ENCODE data around the gene SSU72. TPM values are rescaled to one million over a fixed set of nuclear protein-coding genes. Genes with fewer than 3 reads are reported as not detected.
"Not testable (repeated sequence)": the region's sequence is repeated elsewhere in the genome, so short reads cannot be mapped to it uniquely, and the experiment has no call there.

SSU72 gene
- total RNA-seq, 8 experiments from 2014 or later = 73.2 to 138 (median 95.5) TPM

DNA sequence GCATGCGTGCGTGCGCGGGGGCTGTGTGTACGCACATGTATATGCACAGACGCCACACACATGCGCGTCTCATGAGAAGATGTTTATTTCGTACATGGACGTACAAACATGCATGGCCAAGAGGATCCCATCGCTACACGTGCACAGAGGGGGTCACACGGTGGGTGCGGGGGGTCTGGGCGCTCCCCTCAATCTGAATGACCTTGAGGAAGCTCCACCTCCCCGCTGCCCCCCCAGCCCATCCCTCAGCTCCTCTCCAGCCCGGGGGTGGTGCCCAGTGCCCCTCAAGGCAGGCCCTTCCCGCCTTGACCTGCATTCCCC, 35.7 kb downstream of the SSU72 start:
- no peak for ATAC-seq (replicated peaks in 6 of 8)
- H3K27ac ChIP-seq = peak overlapping the region in 1 of 2 donors; percentile 81
- in situ Hi-C loops (cut with MboI; ENCODE audit: low pct_unique_long_range_greater_than_20kb in 2 of 9, low sequenced_read_pairs in 9 of 9, unreplicated experiment in 9 of 9) = no loop called here
- H3K4me1 ChIP-seq (replicated peaks in 1 of 2) = peaks cover 14 to 28% of the 10 kb centered on the region in 2 donors
- WGBS, 10 experiments = 84 to 100% (median 90%) methylated on average over 3 to 8 of the region's 18 CpGs; no CpG with 5 or more reads in 4 of the 10 experiments
- H3K4me3 ChIP-seq = peak overlapping the region in 3 of 5 donors; percentile 25 to 80 (median 46)

DNA sequence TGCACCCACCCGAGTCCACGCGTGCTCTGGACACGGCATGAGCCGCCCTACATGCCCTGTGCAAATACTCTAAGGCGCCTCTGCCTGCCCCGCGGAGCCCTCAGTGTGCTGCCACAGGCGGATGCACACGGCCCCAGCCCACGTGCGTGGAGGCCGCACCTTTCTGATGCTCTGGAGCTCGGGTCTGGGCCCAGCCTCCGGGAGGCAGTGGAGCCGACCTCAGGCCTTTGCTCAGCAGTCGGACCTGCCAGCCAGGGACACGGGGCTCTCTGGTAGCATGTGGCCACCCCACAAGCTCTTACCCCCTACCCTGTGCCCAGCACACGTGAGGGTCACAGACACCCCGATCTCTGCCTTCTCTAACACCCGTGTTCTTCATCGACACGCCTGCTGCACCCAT, 36.3 kb downstream of the SSU72 start:
- 80 to 99% (median 93%) methylated on average over 2 to 18 of the region's 23 CpGs; no CpG with 5 or more reads in 4 of the 10 experiments for WGBS, 10 experiments
- ATAC-seq (replicated peaks in 6 of 8) = no peak
- in situ Hi-C loops (cut with MboI; ENCODE audit: low pct_unique_long_range_greater_than_20kb in 2 of 9, low sequenced_read_pairs in 9 of 9, unreplicated experiment in 9 of 9) = no loop called here
- peak overlapping the region in 1 of 2 donors; percentile 81 for H3K27ac ChIP-seq
- H3K4me1 ChIP-seq (replicated peaks in 1 of 2) = peaks cover 14 to 28% of the 10 kb centered on the region in 2 donors
- H3K4me3 ChIP-seq = no peak overlapping the region

DNA sequence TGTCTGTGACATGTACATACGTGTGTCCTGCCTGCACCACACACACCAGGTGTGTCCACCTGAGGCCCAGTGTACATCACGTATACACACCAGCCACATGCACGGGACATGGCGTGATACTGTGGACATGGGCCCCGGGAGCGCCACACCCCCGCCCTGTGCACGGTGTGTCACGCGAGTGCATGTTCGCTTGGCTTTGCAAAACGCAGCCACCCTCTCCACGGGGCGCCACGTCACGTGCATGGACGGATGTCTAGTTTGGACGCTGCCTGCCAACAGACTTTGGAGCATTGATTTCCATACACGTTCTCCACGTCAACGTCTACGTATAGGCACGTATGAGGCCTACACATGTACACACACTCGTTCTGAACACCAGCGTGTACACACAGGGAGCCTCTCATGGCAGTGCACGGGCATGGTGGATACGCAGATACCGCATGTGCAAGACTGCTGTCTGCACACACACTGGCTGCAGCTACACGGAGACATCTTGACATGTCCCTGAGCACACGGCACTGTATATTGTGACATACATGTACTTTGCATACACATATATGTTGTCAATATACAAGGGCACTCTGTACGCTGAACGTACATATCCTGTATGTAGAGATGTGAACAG, 36.9 kb downstream of the SSU72 start:
- in situ Hi-C loops (cut with MboI; ENCODE audit: low pct_unique_long_range_greater_than_20kb in 2 of 9, low sequenced_read_pairs in 9 of 9, unreplicated experiment in 9 of 9) = no loop called here
- no peak overlapping the region for H3K4me3 ChIP-seq
- WGBS, 10 experiments = 91 to 100% (median 95%) methylated on average over 3 to 30 of the region's 32 CpGs; no CpG with 5 or more reads in 3 of the 10 experiments
- no peak for ATAC-seq (replicated peaks in 6 of 8)
- H3K27ac ChIP-seq = no peak overlapping the region
- H3K4me1 ChIP-seq (replicated peaks in 1 of 2) = peaks cover 14 to 28% of the 10 kb centered on the region in 2 donors

DNA sequence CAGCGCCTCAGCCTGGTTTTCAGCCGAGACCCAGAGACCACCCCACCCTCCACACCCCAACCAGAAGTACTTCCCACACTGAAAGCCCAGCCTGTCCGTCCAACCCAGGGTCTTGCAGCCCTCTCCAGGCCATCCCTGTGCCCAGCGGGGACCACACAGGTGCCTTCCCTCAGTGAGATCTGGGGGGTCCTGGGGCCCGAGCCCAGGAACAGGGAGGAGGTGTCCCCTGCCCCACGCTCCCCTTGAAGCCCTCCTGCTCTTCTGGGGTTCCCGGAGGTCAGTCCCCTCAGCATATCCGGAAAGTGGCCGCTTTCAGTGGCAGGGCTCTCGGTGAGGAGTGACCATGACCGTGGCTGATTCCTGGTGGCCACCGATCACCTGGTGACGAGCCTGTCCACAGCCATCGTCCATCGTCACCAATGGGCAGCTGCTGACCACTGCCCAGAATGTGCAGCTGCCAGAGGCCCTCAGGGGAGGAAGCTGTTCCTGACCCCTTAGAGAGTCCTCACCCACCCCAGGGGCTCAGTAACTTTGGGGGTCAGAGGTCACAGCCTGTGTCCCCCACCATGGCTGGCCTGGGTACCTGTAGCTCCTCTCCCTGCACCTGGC, 37.6 kb downstream of the SSU72 start:
- in situ Hi-C loops (cut with MboI; ENCODE audit: low pct_unique_long_range_greater_than_20kb in 2 of 9, low sequenced_read_pairs in 9 of 9, unreplicated experiment in 9 of 9) = no loop called here
- ATAC-seq (replicated peaks in 6 of 8) = no peak
- peaks cover 14 to 26% of the 10 kb centered on the region in 2 donors for H3K4me1 ChIP-seq (replicated peaks in 1 of 2)
- WGBS, 10 experiments = 90 to 100% (median 96%) methylated on average over 2 to 4 of the region's 15 CpGs; no CpG with 5 or more reads in 7 of the 10 experiments
- H3K27ac ChIP-seq = no peak overlapping the region
- H3K4me3 ChIP-seq = no peak overlapping the region

DNA sequence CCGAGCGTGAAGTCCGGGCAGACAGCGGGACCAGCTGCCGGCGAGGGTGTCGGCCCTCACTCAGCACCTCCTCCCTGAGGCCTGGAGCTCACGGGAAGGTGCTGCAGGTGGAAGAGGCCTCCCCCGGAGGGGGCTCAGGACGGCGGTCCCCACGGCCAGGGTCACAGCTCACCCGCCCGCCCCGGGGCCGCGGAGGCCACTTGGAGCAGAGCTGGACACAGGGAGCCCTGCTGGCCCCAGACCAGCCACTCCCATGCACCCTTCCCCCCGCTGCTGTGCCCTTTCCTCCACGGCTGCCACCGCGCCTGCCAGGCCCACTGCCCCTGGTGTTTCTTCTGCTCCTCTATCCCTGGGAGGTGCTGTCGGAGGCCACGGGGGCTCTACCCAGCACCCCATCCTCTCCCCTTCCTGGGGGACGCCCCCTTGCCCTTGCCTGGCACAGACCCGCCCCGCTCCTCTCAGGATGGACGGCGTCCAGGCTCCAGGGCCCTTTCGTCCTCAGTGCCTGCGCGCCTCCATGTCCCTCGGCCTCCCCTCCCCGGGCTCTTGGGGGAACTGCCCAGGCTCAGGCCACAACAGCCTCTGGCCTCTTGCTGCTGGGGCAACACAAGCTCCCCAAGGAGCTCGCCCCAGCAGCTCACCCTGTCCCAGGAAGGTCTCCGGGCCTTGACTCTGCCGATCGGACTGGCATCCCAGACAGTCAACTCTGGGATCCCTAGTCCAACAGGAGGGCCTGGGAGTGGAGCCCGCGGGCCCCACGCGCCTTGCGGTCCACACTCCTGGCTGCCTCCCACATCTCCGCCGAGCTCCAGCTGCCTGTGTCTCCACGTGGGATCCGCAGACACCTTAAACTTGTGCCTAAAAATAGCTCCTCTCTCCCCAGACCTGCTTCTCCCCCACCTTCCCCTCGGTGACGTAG, 38.4 kb downstream of the SSU72 start:
- ATAC-seq (replicated peaks in 6 of 8) = no peak
- in situ Hi-C loops (cut with MboI; ENCODE audit: low pct_unique_long_range_greater_than_20kb in 2 of 9, low sequenced_read_pairs in 9 of 9, unreplicated experiment in 9 of 9) = no loop called here
- Histone ChIP-seq H3K4me1 (replicated peaks in 1 of 2) (peaks cover 14 to 21% of the 10 kb centered on the region in 2 donors), H3K4me3 (no peak overlapping the region), H3K27ac (no peak overlapping the region)
- 60 to 100% (median 82%) methylated on average over 1 to 7 of the region's 48 CpGs; no CpG with 5 or more reads in 5 of the 10 experiments for WGBS, 10 experiments

DNA sequence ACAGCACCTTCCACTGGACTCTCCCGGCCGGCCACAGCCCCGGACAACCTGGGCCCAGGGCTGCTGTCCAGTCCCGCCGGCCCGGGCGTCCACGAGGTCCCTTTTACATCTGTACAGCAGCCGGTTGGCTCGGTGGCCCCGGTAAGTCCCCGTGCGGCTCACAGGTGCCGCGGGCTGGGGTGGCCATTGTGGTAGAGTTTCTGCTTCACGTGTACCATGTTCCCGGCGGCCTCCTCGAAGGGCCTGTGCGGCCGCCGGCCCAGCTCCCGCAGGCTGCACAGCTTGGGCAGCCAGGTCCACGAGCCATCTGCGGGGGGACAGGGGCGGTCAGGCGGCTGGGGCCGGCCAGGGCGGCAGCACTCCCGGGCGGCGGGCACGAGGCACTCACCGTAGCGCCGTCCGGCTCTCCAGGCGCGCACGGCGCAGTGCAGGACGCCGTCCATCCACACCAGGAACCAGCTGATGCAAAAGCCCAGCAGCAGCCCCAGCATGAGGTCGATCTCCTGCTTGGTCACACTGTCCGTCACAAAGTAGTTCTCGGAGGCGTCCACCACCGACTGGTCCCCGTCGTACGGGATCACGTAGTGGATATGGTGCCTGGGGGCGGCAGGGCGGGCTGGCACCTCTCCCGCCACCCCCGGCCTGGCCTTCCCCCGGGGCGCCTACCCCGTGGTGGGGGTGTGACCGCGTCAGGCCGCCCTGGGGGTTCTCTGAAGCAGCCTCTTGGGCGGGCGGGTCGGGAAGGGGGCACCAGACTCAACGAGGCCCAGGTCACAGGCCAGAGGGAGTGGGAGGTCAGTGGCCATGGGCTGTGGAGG, 39.3 kb downstream of the SSU72 start:
- no peak for ATAC-seq (replicated peaks in 6 of 8)
- H3K4me1 ChIP-seq (replicated peaks in 1 of 2) = peaks cover 9 to 14% of the 10 kb centered on the region in 2 donors
- 94 to 100% (median 97%) methylated on average over 1 to 13 of the region's 66 CpGs; no CpG with 5 or more reads in 7 of the 10 experiments for WGBS, 10 experiments
- no peak overlapping the region for H3K27ac ChIP-seq
- no peak overlapping the region for H3K4me3 ChIP-seq
- in situ Hi-C loops (cut with MboI; ENCODE audit: low pct_unique_long_range_greater_than_20kb in 2 of 9, low sequenced_read_pairs in 9 of 9, unreplicated experiment in 9 of 9) = no loop called here

DNA sequence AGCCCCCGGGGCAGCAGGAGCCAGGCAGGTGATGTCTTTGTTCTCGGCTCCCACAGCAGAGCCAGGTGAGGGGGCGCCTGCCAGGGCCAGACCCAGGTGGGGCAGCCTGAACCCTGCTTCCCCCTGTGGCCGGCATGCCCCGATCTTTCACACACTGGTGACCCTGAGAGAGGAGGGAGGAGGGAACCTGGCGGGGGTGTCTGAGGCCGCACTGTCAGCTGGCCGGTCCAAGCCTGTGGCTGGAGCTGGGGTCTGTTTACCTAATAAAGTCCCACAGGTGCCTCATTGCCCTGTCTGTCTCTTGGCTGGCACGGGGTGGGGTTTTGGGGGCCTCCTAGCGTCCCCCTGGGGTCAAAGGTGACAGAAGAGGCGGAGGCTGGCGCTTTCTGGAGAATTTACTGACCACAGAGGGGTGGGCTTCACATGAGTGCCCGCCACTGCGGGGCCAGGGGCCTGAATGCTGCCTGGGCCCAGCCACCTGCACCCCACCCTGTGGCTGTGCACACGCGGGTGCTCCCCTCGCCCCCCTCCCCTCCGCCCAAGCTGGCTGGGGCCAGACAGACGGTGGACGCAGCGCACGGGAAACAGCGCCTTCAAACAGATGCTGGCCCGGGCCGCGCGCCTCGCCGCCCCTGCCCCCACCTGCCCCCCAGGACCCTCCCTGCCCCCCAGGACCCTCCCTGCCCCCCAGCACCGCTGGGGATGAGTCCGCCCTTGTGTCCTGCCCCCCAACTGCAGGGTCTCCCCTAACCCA, 40.1 kb downstream of the SSU72 start:
- 60 to 93% (median 80%) methylated on average over 1 to 5 of the region's 31 CpGs; no CpG with 5 or more reads in 7 of the 10 experiments for WGBS, 10 experiments
- Histone ChIP-seq H3K4me3 (no peak overlapping the region), H3K27ac (peak overlapping the region in 1 of 2 donors; percentile 11), H3K4me1 (replicated peaks in 1 of 2) (peaks cover 9 to 10% of the 10 kb centered on the region in 2 donors)
- peak in 2 of 8 experiments; percentile 1 to 2 for ATAC-seq (replicated peaks in 6 of 8)
- in situ Hi-C loops (cut with MboI; ENCODE audit: low pct_unique_long_range_greater_than_20kb in 2 of 9, low sequenced_read_pairs in 9 of 9, unreplicated experiment in 9 of 9) = no loop called here

DNA sequence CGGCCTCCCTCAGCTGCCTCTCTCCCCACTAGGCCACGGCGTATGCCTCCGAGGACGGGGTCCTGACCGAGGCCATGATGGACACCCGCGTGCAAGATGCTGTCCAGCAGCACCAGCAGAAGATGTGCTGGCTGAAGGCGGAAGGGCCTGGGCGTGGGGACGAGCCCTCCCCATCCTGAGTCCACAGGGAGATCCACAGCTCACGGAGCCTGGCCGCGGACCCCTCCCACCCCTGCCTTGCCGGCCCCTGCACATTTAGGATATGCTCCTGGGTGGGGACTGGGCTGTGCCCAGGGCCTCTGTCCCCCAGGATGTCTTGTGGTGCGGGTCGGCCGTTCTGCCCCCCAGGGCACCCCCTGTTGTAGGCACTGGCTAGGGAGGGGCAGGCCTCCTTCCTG, 40.8 kb downstream of the SSU72 start:
- H3K4me1 ChIP-seq (replicated peaks in 1 of 2); in situ Hi-C loops (cut with MboI; ENCODE audit: low pct_unique_long_range_greater_than_20kb in 2 of 9, low sequenced_read_pairs in 9 of 9, unreplicated experiment in 9 of 9); H3K4me3 ChIP-seq; H3K27ac ChIP-seq: not testable (repeated sequence)
- ATAC-seq (replicated peaks in 6 of 8) = peak in 5 of 8 experiments; percentile 3 to 27 (median 18)
- no CpG with 5 or more reads among the region's 18 CpGs for WGBS, 10 experiments

DNA sequence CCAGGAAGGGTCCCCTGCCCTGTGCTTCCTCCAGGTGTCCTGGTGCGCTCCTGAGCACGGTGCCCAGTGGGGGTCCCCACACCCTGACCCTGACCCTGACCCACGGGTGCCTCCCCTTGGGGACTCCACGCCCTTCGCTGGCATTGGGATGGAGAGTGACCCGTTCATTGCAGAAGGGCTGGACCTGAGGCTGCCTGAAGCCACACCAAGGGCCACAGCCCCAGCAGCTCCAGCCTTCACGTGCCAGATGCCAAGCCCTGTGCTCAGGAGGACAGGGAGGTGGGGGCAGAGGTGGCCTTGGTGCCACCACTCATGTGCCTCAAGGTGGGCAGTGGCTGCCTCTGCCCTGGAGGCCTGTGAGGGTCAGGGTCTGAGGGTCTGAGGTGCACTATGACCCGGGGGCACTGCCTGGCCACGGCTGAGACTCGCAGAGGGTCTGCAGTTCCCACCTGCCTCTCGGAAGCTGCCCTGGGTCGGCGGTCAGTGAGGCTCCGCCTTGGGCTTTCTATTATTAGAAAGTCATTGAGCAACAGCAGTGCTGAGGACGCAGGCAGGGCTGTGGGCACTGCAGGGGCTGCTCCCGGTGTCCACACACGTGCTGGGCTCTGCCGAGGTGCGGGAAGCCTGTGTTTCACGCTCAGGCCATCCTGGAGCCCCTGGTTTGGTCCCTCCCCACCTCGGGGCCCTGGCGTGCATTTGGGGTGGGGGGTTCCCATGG, 41.3 kb downstream of the SSU72 start:
- ATAC-seq (replicated peaks in 6 of 8) = peak in 5 of 8 experiments; percentile 28 to 50 (median 40)
- H3K4me3 ChIP-seq; H3K4me1 ChIP-seq (replicated peaks in 1 of 2); in situ Hi-C loops (cut with MboI; ENCODE audit: low pct_unique_long_range_greater_than_20kb in 2 of 9, low sequenced_read_pairs in 9 of 9, unreplicated experiment in 9 of 9); H3K27ac ChIP-seq: not testable (repeated sequence)
- 60 to 98% (median 79%) methylated on average over 1 to 7 of the region's 22 CpGs; no CpG with 5 or more reads in 7 of the 10 experiments for WGBS, 10 experiments

DNA sequence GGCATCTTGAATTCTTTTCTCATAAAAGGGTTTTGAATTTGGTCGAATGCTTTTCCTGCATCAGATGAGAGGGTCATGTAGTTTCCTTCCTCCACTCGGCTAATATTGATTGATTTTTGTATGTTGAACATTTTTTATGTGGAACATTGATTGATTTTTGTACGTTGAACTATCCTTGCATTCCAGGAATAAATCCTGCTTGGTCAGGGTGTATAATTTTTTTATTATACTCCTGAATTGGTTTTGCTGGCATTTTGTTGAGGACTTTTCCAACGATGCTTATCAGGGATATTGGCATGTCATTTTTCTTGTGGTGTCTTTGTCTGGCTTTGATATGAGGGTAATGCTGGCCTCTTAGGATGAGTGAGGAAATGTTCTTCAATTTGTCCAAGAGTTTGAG, 42.7 kb downstream of the SSU72 start:
- H3K4me1 ChIP-seq (replicated peaks in 1 of 2) = no peaks in the 10 kb centered on the region
- in situ Hi-C loops (cut with MboI; ENCODE audit: low pct_unique_long_range_greater_than_20kb in 2 of 9, low sequenced_read_pairs in 9 of 9, unreplicated experiment in 9 of 9) = no loop called here
- H3K27ac ChIP-seq = no peak overlapping the region
- no peak for ATAC-seq (replicated peaks in 6 of 8)
- no peak overlapping the region for H3K4me3 ChIP-seq
- WGBS, 10 experiments = 83 to 100% (median 96%) methylated on average over 2 to 4 of the region's 4 CpGs

DNA sequence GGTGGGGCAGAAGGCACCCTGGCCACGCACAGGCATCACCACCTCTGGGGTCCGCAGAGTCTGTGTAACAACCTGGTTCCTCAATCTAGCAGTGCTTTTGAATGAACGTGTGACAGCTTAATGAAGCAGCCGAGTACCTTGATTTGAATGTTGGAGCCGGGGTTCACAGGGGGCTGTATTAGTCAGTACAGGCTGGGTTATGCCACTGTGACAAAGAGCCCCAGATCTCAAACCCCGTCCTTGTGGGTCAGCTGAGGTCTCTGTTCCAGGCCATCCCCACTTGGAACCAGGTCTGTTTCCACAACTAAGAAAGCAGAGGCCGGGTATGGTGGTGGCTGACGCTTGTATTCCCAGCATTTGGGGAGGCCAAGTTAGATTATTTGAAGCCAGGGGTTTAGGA, 44.7 kb downstream of the SSU72 start:
- no peak for ATAC-seq (replicated peaks in 6 of 8)
- in situ Hi-C loops (cut with MboI; ENCODE audit: low pct_unique_long_range_greater_than_20kb in 2 of 9, low sequenced_read_pairs in 9 of 9, unreplicated experiment in 9 of 9) = no loop called here
- WGBS, 10 experiments = 91 to 100% (median 94%) methylated on average over 1 to 7 of the region's 8 CpGs; no CpG with 5 or more reads in 3 of the 10 experiments
- Histone ChIP-seq H3K4me1 (replicated peaks in 1 of 2) (no peaks in the 10 kb centered on the region), H3K27ac (no peak overlapping the region), H3K4me3 (no peak overlapping the region)

Data from motor neuron (in vitro differentiated cells).